ENCODE data around the gene LIG1. TPM values are rescaled to one million over a fixed set of nuclear protein-coding genes. Genes with fewer than 3 reads are reported as not detected.

LIG1 gene
- total RNA-seq, 4 donors from 2014 or later, result 2.7 to 12.6 (median 7.1) TPM

DNA sequence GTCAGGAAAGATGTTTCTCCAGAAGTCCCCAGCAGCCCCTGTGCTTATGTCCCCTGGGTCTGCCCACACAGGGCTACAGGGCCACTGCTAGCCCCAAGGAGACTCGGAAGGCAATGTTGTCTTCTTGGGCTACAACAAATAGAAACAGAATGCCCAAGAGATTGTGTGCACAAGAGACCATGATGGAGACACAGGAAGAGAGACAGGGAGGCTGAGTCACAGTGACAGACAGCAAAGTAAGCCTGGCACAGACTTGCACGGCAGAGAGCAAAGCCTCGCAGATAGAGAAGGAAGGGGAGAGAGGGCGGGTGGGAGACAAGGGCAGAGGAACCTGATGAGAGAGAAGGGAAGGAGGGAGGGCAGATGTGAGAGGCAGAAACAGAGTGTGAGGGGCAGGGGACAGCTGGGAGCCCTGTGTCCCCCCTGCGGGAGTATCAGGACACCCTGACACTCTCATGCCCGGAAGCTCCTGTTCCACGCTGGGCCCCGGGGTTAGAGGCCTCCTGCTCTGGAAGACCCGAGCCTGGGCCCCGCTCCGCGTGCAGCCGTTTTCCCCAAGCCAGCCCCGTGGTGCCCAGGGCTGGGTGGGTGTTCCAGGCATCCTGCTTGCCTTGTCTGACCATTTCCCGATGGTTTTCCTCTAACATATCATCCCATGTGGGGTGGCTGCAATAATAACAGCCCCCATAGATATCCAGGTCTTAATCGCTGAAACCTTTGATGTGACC, 56.8 kb downstream of the LIG1 start:
- Histone ChIP-seq H3K9me3 (no peaks in the 10 kb centered on the region), H3K4me3 (no peak overlapping the region), H3K27ac (no peak overlapping the region), H3K36me3 (peaks cover 0 to 12% of the 10 kb centered on the region in 2 donors), H3K27me3 (no peaks in the 10 kb centered on the region), H3K4me1 (peaks cover 0 to 35% (median 14%) of the 10 kb centered on the region in 3 donors)
- no peak for ATAC-seq
- 83 to 94% methylated on average over 6 to 9 of the region's 16 CpGs for WGBS, 2 donors (ENCODE audit: low coverage in 1 of 2)
- no peak for TF ChIP-seq EP300 (IDR thresholded peaks at IDR 0.05)
- no peak for TF ChIP-seq POLR2A (IDR thresholded peaks at IDR 0.05)
- no peak for TF ChIP-seq POLR2AphosphoS5 (IDR thresholded peaks at IDR 0.05)
- TF ChIP-seq, protein P1, sequence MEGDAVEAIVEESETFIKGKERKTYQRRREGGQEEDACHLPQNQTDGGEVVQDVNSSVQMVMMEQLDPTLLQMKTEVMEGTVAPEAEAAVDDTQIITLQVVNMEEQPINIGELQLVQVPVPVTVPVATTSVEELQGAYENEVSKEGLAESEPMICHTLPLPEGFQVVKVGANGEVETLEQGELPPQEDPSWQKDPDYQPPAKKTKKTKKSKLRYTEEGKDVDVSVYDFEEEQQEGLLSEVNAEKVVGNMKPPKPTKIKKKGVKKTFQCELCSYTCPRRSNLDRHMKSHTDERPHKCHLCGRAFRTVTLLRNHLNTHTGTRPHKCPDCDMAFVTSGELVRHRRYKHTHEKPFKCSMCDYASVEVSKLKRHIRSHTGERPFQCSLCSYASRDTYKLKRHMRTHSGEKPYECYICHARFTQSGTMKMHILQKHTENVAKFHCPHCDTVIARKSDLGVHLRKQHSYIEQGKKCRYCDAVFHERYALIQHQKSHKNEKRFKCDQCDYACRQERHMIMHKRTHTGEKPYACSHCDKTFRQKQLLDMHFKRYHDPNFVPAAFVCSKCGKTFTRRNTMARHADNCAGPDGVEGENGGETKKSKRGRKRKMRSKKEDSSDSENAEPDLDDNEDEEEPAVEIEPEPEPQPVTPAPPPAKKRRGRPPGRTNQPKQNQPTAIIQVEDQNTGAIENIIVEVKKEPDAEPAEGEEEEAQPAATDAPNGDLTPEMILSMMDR (IDR thresholded peaks at IDR 0.05), result no peak

DNA sequence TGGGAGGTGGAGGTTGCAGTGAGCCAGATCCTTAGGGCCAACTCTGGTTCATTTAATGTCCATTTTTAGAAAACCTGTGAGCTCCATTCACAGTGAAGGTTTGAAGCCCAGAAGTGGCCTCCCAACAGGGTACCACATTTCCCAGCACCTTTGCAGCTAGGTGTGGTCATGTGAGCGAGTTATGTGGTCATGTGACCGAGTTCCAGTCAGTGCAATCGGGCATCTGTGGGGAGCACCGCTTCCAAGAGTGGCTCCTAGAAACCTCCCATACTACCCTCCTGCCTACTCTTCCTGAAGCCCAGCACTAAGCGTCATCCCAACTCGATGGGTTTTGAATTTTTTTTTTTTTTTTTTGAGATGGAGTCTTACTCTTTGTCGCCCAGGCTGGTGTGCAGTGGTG, 58.9 kb downstream of the LIG1 start:
- Histone ChIP-seq H3K36me3 (peaks cover 0 to 8% of the 10 kb centered on the region in 2 donors), H3K4me1 (peaks cover 0 to 50% (median 21%) of the 10 kb centered on the region in 3 donors), H3K4me3 (peak overlapping the region in 1 of 2 donors; percentile 49), H3K27me3 (no peaks in the 10 kb centered on the region), H3K27ac (peak overlapping the region; percentile 87 to 97 (median 94)), H3K9me3 (no peaks in the 10 kb centered on the region)
- ATAC-seq, result no peak
- WGBS, 2 donors (ENCODE audit: low coverage in 1 of 2), result 54 to 64% methylated on average over 5 of the region's 7 CpGs
- TF ChIP-seq POLR2AphosphoS5 (IDR thresholded peaks at IDR 0.05), result no peak
- TF ChIP-seq, protein P1 (IDR thresholded peaks at IDR 0.05), result no peak

DNA sequence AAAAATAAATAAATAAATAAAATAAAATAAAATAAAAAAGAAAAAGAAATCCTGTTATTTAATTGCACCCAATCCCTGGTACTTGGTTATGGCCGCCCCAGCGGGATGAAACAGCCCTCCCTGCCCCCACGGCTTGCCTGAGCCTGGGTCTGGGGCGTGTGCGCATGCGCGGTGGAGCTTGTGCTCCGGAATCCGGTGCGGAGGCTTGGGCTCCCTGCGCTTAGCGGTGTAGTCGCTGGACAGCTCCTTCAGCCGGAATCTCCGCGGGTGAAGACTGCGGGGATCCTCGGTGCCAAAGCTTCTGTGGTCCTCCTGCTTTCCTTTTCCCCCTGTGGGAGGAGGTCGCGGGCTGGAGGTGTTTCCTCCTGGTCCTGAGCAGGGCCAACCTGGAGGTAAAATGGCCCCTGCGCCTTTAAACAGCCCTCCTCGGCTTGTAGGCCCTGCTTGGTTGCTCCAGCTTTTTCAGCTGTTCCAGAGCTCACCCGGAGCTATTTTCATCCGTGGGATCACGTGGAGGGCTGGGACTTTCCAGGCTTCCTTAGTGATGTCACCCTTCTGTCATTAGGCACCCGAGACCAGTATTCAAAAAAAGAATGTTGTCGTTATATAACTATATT, 59.7 kb downstream of the LIG1 start, which contains the start of gene PLA2G4C:
TSS of gene PLA2G4C (minus strand) at position 468 of the 617 bp plus-strand sequence. CDS start 4,288 bp downstream, outside the sequence.
- ATAC-seq, result peak; percentile 93
- Histone ChIP-seq H3K4me1 (peaks cover 0 to 50% (median 21%) of the 10 kb centered on the region in 3 donors), H3K36me3 (peaks cover 0 to 1% of the 10 kb centered on the region in 2 donors), H3K9me3 (no peaks in the 10 kb centered on the region), H3K27ac (peak within 1 kb of the TSS; percentile 87 to 97 (median 94)), H3K27me3 (no peaks in the 10 kb centered on the region), H3K4me3 (peak within 1 kb of the TSS; percentile 49 to 52)
- TF ChIP-seq, protein P1 (IDR thresholded peaks at IDR 0.05), result peak in 1 of 4 experiments; percentile 26
- TF ChIP-seq POLR2AphosphoS5 (IDR thresholded peaks at IDR 0.05) (peak; percentile 40), POLR2A (IDR thresholded peaks at IDR 0.05) (peak; percentile 26 to 56), EP300 (IDR thresholded peaks at IDR 0.05) (no peak)
- 1 to 2% methylated on average over 8 to 16 of the region's 27 CpGs for WGBS, 2 donors (ENCODE audit: low coverage in 1 of 2)

DNA sequence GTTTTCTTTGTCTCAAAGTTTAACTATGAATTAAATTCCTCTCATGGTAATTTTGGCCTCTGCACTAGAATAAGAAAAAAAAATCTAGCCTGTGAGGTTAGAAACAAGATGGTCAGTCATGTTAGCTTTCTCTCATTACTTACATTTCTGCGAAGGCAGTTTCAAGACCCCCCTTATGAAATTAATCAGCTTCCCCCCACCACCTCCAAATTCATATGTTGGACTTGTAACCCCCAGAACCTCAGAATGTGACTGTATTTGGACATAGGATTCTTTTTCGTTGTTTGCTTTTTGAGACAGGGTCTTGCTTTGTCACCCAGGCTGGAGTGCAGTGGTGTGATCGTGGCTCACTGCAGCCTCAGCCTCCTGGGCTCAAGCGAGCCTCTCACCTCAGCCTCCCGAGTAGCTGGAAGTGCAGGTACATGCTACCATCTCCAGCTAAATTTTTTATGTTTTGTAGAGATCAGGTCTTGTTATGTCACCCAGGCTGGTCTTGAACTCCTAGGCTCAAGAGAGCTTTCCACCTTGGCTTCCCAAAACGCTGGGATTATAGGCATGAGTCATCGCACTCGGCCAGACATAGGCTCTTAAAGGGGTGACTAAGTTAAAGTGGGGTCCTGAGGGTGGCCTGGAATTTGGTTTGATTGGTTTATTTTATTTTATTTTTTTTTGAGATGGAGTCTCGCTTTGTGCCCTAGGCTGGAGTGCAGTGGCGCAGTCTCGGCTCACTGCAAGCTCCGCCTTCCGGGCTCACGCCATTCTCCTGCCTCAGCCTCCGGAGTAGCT, 61.0 kb downstream of the LIG1 start:
- Histone ChIP-seq H3K27ac (peak overlapping the region in 1 of 4 donors; percentile 87), H3K9me3 (no peaks in the 10 kb centered on the region), H3K4me1 (peaks cover 0 to 50% (median 21%) of the 10 kb centered on the region in 3 donors), H3K4me3 (no peak overlapping the region), H3K27me3 (no peaks in the 10 kb centered on the region), H3K36me3 (peaks cover 0 to 11% of the 10 kb centered on the region in 2 donors)
- 84 to 87% methylated on average over 10 to 13 of the region's 15 CpGs for WGBS, 2 donors (ENCODE audit: low coverage in 1 of 2)
- ATAC-seq, result no peak
- no peak for TF ChIP-seq POLR2AphosphoS5 (IDR thresholded peaks at IDR 0.05)
- TF ChIP-seq, protein P1 (IDR thresholded peaks at IDR 0.05), result no peak
- TF ChIP-seq EP300 (IDR thresholded peaks at IDR 0.05), result no peak
- TF ChIP-seq POLR2A (IDR thresholded peaks at IDR 0.05), result no peak
